ENCODE measurements around the gene SIX3. TPM values are rescaled to one million over a fixed set of nuclear protein-coding genes. Genes with fewer than 3 reads are reported as not detected.

Gene SIX3
- total RNA-seq, 2 donors from 2014 or later = 0.52 TPM; not detected in 1

DNA sequence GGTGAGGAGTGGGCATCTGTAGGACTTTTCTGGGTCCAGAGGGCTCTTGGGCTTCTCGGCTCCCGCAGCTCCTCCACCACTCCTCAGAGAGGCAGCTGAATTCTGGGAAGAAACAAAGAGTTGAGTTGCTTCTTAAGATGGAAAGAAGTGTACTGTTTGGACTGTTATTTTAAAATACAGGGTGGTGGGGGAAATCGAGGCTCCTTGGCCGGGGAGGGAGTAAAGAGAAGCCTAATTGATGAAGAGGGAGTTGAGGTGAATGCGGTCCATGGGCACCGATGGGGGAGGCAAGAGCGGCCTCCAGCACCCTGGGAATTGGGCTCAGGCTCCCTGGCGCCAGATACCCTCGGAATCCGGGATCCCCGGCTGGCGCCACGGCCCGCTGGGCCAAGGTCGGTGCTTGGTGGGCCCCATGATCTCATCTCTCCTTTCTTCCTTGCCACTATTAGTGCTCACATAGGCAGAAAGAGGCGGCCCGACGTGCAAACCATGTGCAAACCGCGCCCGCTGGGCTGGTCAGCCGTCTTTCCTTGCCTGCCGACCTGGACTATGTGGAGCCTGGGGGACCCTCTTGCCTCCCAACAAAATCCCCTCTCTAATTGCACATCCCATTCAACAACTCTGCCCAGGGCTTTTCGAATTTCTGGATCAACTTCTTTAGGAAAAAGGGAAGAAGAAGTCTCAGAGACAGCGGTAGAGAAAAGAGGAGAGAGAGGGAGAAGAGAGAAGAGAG lies 604 bp upstream of the SIX3 start:
- 20 to 23% methylated on average over 24 to 25 of the region's 25 CpGs for WGBS, 2 donors
- Histone ChIP-seq H3K4me3 (peak overlapping the region in 1 of 2 donors; percentile 12), H3K36me3 (replicated peaks in 1 of 2; ENCODE audit: insufficient read depth in 1 of 2, low read depth in 2 of 2) (no peaks in the 10 kb centered on the region), H3K9me3 (no peaks in the 10 kb centered on the region), H3K27me3 (peaks cover 0 to 56% of the 10 kb centered on the region in 2 donors), H3K27ac (no peak overlapping the region), H3K4me1 (peaks cover 49% of the 10 kb centered on the region)
- intact Hi-C loops (cut with DNase I) = no loop called here
- no peak for ATAC-seq
- DNase-seq = no peak
- no peak for TF ChIP-seq POLR2A (IDR thresholded peaks at IDR 0.05)
- TF ChIP-seq, protein P1, sequence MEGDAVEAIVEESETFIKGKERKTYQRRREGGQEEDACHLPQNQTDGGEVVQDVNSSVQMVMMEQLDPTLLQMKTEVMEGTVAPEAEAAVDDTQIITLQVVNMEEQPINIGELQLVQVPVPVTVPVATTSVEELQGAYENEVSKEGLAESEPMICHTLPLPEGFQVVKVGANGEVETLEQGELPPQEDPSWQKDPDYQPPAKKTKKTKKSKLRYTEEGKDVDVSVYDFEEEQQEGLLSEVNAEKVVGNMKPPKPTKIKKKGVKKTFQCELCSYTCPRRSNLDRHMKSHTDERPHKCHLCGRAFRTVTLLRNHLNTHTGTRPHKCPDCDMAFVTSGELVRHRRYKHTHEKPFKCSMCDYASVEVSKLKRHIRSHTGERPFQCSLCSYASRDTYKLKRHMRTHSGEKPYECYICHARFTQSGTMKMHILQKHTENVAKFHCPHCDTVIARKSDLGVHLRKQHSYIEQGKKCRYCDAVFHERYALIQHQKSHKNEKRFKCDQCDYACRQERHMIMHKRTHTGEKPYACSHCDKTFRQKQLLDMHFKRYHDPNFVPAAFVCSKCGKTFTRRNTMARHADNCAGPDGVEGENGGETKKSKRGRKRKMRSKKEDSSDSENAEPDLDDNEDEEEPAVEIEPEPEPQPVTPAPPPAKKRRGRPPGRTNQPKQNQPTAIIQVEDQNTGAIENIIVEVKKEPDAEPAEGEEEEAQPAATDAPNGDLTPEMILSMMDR (IDR thresholded peaks at IDR 0.05) = no peak

- ATAC-seq = no peak
- 0 to 8% methylated on average over 1 to 67 of the region's 69 CpGs for WGBS, 2 donors
- Histone ChIP-seq H3K4me1 (peaks cover 45% of the 10 kb centered on the region), H3K4me3 (no peak overlapping the region), H3K27me3 (peaks cover 0 to 56% of the 10 kb centered on the region in 2 donors), H3K27ac (no peak overlapping the region), H3K9me3 (no peaks in the 10 kb centered on the region), H3K36me3 (replicated peaks in 1 of 2; ENCODE audit: insufficient read depth in 1 of 2, low read depth in 2 of 2) (no peaks in the 10 kb centered on the region)
- intact Hi-C loops (cut with DNase I) = no loop called here
- TF ChIP-seq POLR2A (IDR thresholded peaks at IDR 0.05) = no peak
- TF ChIP-seq, protein P1 (IDR thresholded peaks at IDR 0.05) = no peak
- no peak for DNase-seq
These were observed 965 bp downstream of the SIX3 start for GRCh38 chr2:44942304-44943030.

DNA sequence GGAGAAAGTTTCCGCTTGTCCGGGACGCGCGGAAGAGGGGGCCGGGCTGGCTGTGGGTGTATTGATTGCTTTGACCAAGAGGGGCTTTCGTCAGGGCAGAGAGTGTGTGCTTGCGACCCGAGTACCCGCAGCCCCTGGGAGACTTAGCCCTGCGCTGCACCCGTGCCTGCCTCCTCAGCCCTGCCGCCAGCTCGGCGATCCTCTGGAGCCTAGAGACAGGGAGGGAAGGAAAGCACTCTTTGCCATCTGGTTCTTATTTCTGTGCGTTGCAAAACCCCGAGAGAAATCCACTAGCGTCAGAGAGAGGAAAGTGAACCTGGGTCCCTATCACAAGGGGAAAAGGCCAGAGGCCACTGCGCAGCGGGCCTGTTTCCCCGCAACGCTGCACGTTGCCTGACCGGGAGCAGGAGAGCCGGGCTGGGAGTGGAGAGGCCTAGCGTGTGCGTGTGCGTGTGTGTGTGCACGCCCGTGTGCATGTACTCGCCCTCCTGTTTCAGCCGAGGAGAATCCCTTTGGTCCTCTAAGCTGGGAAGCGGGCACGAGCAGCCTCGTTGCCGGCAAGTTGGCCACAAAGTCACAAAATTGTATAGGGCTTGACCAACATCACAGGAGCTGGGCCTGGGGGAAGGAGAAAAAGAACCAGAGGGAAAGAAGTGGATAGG lies 1.7 kb downstream of the SIX3 start:
- H3K27ac ChIP-seq = no peak overlapping the region
- WGBS, 2 donors = 37 to 45% methylated on average over 30 to 35 of the region's 36 CpGs
- intact Hi-C loops (cut with DNase I) = no loop called here
- no peaks in the 10 kb centered on the region for H3K36me3 ChIP-seq (replicated peaks in 1 of 2; ENCODE audit: insufficient read depth in 1 of 2, low read depth in 2 of 2)
- DNase-seq (no peak), ATAC-seq (no peak)
- no peak overlapping the region for H3K4me3 ChIP-seq
- TF ChIP-seq, protein P1 (IDR thresholded peaks at IDR 0.05) = no peak
- TF ChIP-seq POLR2A (IDR thresholded peaks at IDR 0.05) = no peak
- no peaks in the 10 kb centered on the region for H3K9me3 ChIP-seq
- H3K4me1 ChIP-seq = peaks cover 38% of the 10 kb centered on the region
- peaks cover 0 to 50% of the 10 kb centered on the region in 2 donors for H3K27me3 ChIP-seq

GRCh38 chr2:44943693-44944101 lies 2.2 kb downstream of the SIX3 start:
- 41 to 53% methylated on average over 10 of the region's 10 CpGs for WGBS, 2 donors
- no peak for ATAC-seq
- TF ChIP-seq POLR2A (IDR thresholded peaks at IDR 0.05) = no peak
- TF ChIP-seq, protein P1 (IDR thresholded peaks at IDR 0.05) = no peak
- H3K27ac ChIP-seq = no peak overlapping the region
- intact Hi-C loops (cut with DNase I) = no loop called here
- H3K27me3 ChIP-seq = peaks cover 0 to 46% of the 10 kb centered on the region in 2 donors
- DNase-seq = no peak
- no peak overlapping the region for H3K4me3 ChIP-seq
- H3K9me3 ChIP-seq = no peaks in the 10 kb centered on the region
- H3K4me1 ChIP-seq = peaks cover 33% of the 10 kb centered on the region
- H3K36me3 ChIP-seq (replicated peaks in 1 of 2; ENCODE audit: insufficient read depth in 1 of 2, low read depth in 2 of 2) = no peaks in the 10 kb centered on the region

Measured in body of pancreas (tissue), 4 donors.